ENCODE measurements around the gene RPEL1. TPM values are rescaled to one million over a fixed set of nuclear protein-coding genes. Genes with fewer than 3 reads are reported as not detected.
"Not testable (repeated sequence)": the region's sequence is repeated elsewhere in the genome, so short reads cannot be mapped to it uniquely, and the experiment has no call there.

RPEL1 gene
- total RNA-seq (2021) (not detected in 2 replicates), Bru-seq, nascent RNA (not detected), BruChase-seq, experiment 1, labeled RNA remaining after a 2-hour chase (percentile 18 among the genes with signal in this experiment), BruChase-seq, experiment 2, labeled RNA remaining after a 6-hour chase (not detected)
- long read RNA-seq: 0 reads

DNA sequence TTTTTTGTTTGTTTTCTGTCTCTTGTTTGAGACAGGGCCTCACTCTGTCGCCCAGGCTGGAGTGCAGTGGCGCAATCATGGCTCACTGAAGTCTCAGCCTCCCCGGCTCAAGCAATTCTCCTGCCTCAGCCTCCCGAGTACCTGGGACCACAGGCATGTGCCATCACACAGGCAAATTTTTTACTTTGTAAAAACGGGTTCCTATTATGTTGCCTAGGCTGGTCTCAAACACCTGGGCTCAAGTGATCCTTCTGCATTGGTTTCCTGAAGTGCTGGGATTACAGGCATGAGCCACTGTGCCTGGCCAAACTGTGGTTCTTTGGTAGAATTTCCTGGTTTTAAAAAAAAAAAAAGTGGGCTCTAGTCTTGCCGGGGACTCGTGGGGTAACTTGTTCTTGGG is at the start of gene RPEL1:
Gene RPEL1 (plus strand): TSS at position 301 of the 400 bp plus-strand sequence. CDS start 110 bp downstream, outside the sequence.
- H3K27me3 ChIP-seq (replicated peaks; ENCODE audit: insufficient read depth, low read depth, low read length, poor library complexity); BruUV-seq (replicated peaks); H3K9me3 ChIP-seq (ENCODE audit: low read depth, low read length, poor library complexity, severe bottlenecking); intact Hi-C loops (cut with micrococcal nuclease; ENCODE audit: unreplicated experiment); H3K4me1 ChIP-seq (ENCODE audit: insufficient read depth, low read length, poor library complexity, severe bottlenecking); H3K36me3 ChIP-seq (ENCODE audit: insufficient read depth, low read length, poor library complexity, severe bottlenecking); H3K4me3 ChIP-seq (ENCODE audit: low read depth, low read length, poor library complexity, severe bottlenecking); H3K27ac ChIP-seq (ENCODE audit: low read depth, low read length, poor library complexity, severe bottlenecking); CTCF ChIA-PET; POLR2A ChIA-PET (ENCODE audit: low non-redundant PET); DNase-seq (ENCODE audit: low spot score): not testable (repeated sequence)

DNA sequence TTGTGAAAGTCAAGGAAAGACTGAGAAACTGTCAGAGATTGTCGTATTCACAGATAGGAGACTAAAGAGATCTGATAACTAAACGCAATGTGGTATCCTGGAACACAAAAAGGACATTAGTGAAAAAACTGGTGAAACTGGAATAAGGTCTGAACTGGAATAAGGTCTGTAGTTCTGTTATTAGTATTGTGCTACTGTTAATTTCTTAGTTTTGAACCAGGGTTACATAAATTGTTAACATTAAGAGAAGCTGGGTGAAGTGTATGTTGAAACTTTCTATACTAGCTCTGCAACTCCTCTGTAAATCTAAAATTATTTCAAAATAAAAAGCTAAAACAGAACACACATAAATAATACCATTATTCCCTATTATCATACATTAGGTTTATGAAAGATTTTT is 49.2 kb upstream of the RPEL1 start:
- Histone ChIP-seq H3K27ac (ENCODE audit: low read depth, low read length, poor library complexity, severe bottlenecking) (no peak overlapping the region), H3K36me3 (ENCODE audit: insufficient read depth, low read length, poor library complexity, severe bottlenecking) (no peaks in the 10 kb centered on the region), H3K4me3 (ENCODE audit: low read depth, low read length, poor library complexity, severe bottlenecking) (no peak overlapping the region), H3K9me3 (ENCODE audit: low read depth, low read length, poor library complexity, severe bottlenecking) (no peaks in the 10 kb centered on the region), H3K4me1 (ENCODE audit: insufficient read depth, low read length, poor library complexity, severe bottlenecking) (peaks cover 4% of the 10 kb centered on the region), H3K27me3 (replicated peaks; ENCODE audit: insufficient read depth, low read depth, low read length, poor library complexity) (no peaks in the 10 kb centered on the region)
- DNase-seq (ENCODE audit: low spot score): no peak
- ChIA-PET POLR2A (ENCODE audit: low non-redundant PET) (no interaction called here), CTCF (no interaction called here)
- no peak for TF ChIP-seq CTCF (conservative IDR thresholded peaks at IDR 0.05; ENCODE audit: low read depth, low read length)
- TF ChIP-seq EZH2 (IDR thresholded peaks at IDR 0.05; ENCODE audit: borderline replicate concordance, low read depth, low read length, poor library complexity, severe bottlenecking): no peak
- intact Hi-C loops (cut with micrococcal nuclease; ENCODE audit: unreplicated experiment): no loop called here
- no TSS peak for BruUV-seq (replicated peaks)

GRCh38 chr10:103197174-103197573 is 48.5 kb upstream of the RPEL1 start:
- POLR2A ChIA-PET (ENCODE audit: low non-redundant PET): interaction anchor here (0.7 kb wide), 1 partner anchor 428 kb away, joined by 6 read pairs; no protein-coding TSS in a partner anchor
- no peak overlapping the region for H3K27ac ChIP-seq (ENCODE audit: low read depth, low read length, poor library complexity, severe bottlenecking)
- BruUV-seq (replicated peaks): no TSS peak

More at GRCh38 chr10:103197174-103197573, 48.5 kb upstream of the RPEL1 start:
- no peaks in the 10 kb centered on the region for H3K9me3 ChIP-seq (ENCODE audit: low read depth, low read length, poor library complexity, severe bottlenecking)
- no peak overlapping the region for H3K4me3 ChIP-seq (ENCODE audit: low read depth, low read length, poor library complexity, severe bottlenecking)
- H3K4me1 ChIP-seq (ENCODE audit: insufficient read depth, low read length, poor library complexity, severe bottlenecking): no peaks in the 10 kb centered on the region
- TF ChIP-seq CTCF (conservative IDR thresholded peaks at IDR 0.05; ENCODE audit: low read depth, low read length) (no peak), EZH2 (IDR thresholded peaks at IDR 0.05; ENCODE audit: borderline replicate concordance, low read depth, low read length, poor library complexity, severe bottlenecking) (no peak)
- intact Hi-C loops (cut with micrococcal nuclease; ENCODE audit: unreplicated experiment): no loop called here
- no peak for DNase-seq (ENCODE audit: low spot score)
- no peaks in the 10 kb centered on the region for H3K36me3 ChIP-seq (ENCODE audit: insufficient read depth, low read length, poor library complexity, severe bottlenecking)
- H3K27me3 ChIP-seq (replicated peaks; ENCODE audit: insufficient read depth, low read depth, low read length, poor library complexity): no peaks in the 10 kb centered on the region
- CTCF ChIA-PET: no interaction called here
